KMS-11 (cell line): ENCODE results near the gene RPTN.

ENCODE experiments used
- H2AFZ ChIP-seq: fragments of 200-600 bp; sonication (generic); 2 replicates; pipeline ENCODE4 v1.6.1; 2016; ENCODE audit warnings: antibody characterized with exemption, mixed run types, low read depth
- H3K27ac ChIP-seq: fragments of 200-600 bp; sonication (generic); 2 replicates; pipeline ENCODE4 v1.6.1; 2016; ENCODE audit warnings: mild to moderate bottlenecking, mixed run types
- H3K27me3 ChIP-seq: fragments of 200-600 bp; sonication (generic); 2 replicates; pipeline ENCODE4 v1.6.1; 2017; ENCODE audit warnings: mild to moderate bottlenecking, low read depth, mixed run types, moderate library complexity; ENCODE audit not compliant: insufficient read depth
- H3K36me3 ChIP-seq: fragments of 200-600 bp; sonication (generic); 2 replicates; pipeline ENCODE4 v1.6.1; 2017; ENCODE audit warnings: mild to moderate bottlenecking, mixed run types; ENCODE audit not compliant: insufficient read depth
- H3K4me1 ChIP-seq: fragments of 200-600 bp; sonication (generic); 2 replicates; pipeline ENCODE4 v1.6.1; 2016; ENCODE audit warnings: mild to moderate bottlenecking, low read depth, mixed run types; ENCODE audit not compliant: poor library complexity, severe bottlenecking
- H3K4me2 ChIP-seq: fragments of 200-600 bp; sonication (generic); 2 replicates; pipeline ENCODE4 v1.7.0; 2016; ENCODE audit warnings: mild to moderate bottlenecking, mixed run types
- H3K4me3 ChIP-seq: fragments of 200-600 bp; sonication (generic); IDR thresholded peaks from 2 replicates; pipeline ENCODE4 v1.6.1; 2017; ENCODE audit warnings: low read depth, low read length, mixed read lengths; ENCODE audit not compliant: insufficient read depth
- H3K79me2 ChIP-seq: fragments of 200-600 bp; sonication (generic); 2 replicates; pipeline ENCODE4 v1.6.1; 2016; ENCODE audit warnings: low read depth, mixed run types; ENCODE audit not compliant: insufficient read depth
- H3K9ac ChIP-seq: fragments of 200-600 bp; sonication (generic); 2 replicates; pipeline ENCODE4 v1.6.1; 2016; ENCODE audit warnings: mild to moderate bottlenecking, mixed run types
- H4K20me1 ChIP-seq: fragments of 200-600 bp; sonication (generic); 2 replicates; pipeline ENCODE4 v1.6.1; 2016; ENCODE audit warnings: mild to moderate bottlenecking, mixed run types; ENCODE audit not compliant: insufficient read depth
- TF ChIP-seq, protein P1 (sequence below): fragments of 200-600 bp; sonication (generic); conservative IDR thresholded peaks from 2 replicates; pipeline ENCODE4 v1.6.1; 2017; ENCODE audit warnings: low read depth, mild to moderate bottlenecking, antibody characterized with exemption, low read length, moderate library complexity, mixed read lengths

RPTN gene

DNA sequence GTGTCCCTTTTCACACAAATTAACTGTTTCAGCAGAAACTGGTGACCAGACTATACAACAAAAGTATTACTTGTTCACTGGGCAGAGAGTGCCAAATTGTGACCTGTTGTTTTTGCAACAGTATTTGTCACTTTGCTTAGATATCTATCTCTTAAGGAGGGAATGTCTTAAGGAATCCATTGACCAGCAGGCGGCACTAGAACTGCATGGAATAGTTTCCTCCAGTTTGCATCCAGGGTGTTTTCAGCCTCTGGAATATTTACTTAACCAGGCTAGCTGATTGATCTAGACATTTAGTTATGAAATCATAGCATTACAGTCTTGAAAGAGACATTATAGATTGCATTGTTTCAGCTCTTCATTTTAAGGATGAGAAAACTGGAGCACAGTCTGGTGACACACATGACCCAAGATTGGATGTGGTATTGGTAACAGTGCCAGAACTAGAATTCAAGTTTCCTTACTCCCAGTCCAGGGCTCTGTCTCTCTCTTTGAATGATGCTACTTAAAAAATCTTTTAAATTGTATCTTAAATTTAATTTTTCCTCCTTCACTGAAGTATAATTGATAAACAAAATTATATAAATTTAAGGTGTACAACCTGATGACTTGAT, 16.9 kb downstream of the RPTN start:
- H3K27ac ChIP-seq: no peak overlapping the region
- H3K9ac ChIP-seq: no peak overlapping the region
- H3K4me3 ChIP-seq: no peak overlapping the region
- no peaks in the 10 kb centered on the region for H3K36me3 ChIP-seq
- no peaks in the 10 kb centered on the region for H3K27me3 ChIP-seq
- H2AFZ ChIP-seq: no peak overlapping the region
- H4K20me1 ChIP-seq: no peaks in the 10 kb centered on the region
- TF ChIP-seq, protein P1, sequence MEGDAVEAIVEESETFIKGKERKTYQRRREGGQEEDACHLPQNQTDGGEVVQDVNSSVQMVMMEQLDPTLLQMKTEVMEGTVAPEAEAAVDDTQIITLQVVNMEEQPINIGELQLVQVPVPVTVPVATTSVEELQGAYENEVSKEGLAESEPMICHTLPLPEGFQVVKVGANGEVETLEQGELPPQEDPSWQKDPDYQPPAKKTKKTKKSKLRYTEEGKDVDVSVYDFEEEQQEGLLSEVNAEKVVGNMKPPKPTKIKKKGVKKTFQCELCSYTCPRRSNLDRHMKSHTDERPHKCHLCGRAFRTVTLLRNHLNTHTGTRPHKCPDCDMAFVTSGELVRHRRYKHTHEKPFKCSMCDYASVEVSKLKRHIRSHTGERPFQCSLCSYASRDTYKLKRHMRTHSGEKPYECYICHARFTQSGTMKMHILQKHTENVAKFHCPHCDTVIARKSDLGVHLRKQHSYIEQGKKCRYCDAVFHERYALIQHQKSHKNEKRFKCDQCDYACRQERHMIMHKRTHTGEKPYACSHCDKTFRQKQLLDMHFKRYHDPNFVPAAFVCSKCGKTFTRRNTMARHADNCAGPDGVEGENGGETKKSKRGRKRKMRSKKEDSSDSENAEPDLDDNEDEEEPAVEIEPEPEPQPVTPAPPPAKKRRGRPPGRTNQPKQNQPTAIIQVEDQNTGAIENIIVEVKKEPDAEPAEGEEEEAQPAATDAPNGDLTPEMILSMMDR: peak; percentile 99
- no peaks in the 10 kb centered on the region for H3K79me2 ChIP-seq
- H3K4me2 ChIP-seq: no peak overlapping the region
- peaks cover 9% of the 10 kb centered on the region for H3K4me1 ChIP-seq

DNA sequence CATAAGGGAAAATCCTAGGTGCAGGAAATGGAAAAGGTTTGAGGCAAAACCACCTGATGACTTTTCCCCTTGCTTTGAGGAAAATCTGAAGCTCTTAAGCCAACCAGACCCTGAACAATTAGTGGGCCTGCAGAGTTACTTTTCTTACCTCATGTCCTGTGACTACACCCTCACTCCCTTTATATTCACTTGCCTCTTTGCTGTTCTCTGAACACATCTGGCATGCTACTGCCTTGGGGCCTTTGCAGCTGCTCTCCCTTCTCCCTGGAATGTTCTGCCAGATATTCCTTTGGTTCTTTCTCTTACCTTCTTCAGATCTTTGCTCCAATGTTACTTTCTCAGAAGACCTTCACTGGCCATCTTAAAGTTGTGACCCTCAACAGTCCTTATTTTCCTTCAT, 21.8 kb downstream of the RPTN start:
- TF ChIP-seq, protein P1: no peak
- H2AFZ ChIP-seq: no peak overlapping the region
- no peaks in the 10 kb centered on the region for H3K36me3 ChIP-seq
- no peak overlapping the region for H3K4me3 ChIP-seq
- no peaks in the 10 kb centered on the region for H3K27me3 ChIP-seq
- no peaks in the 10 kb centered on the region for H3K79me2 ChIP-seq
- no peak overlapping the region for H3K9ac ChIP-seq
- no peak overlapping the region for H3K4me2 ChIP-seq
- H3K27ac ChIP-seq: no peak overlapping the region
- no peaks in the 10 kb centered on the region for H4K20me1 ChIP-seq
- H3K4me1 ChIP-seq: no peaks in the 10 kb centered on the region

DNA sequence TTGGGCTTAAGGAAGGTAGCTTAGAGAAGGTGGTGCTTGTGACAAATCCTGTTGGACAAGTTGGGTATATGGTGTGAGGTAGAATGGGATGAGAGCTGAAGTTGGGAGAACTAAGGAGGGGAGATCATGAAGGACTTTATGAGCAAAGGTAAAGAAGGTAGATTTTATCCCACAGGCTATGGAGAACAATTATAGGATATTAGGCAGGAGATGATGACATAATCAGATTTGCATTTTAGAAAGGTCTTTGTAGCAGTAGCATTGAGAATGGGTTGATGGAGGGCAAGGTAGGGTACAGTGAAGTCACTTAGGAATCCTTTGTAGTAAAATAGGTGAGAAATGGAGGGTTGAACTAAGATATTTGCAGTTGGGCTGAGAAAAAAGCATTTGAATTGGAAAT, 28.8 kb downstream of the RPTN start:
- H3K27me3 ChIP-seq: no peaks in the 10 kb centered on the region
- TF ChIP-seq, protein P1: no peak

DNA sequence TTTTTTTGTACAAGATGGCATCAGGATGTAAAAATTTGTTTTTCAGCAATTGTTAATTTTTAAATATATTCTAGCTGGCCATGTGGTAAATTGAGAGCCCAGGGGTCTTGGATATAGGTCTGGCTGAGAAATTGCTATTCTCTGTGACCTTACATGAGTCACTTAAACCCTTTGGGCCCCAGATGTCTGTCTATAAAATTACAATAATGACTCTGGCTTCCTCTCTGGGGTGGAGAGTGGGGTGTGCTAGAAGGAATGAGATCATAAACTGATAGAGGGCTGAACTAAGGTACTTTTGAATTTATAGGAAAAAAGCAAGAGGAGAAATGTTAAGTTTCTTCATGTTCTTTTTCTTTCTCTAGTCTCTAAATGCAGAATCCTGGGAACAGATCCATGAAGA, 31.4 kb downstream of the RPTN start:
- H3K27me3 ChIP-seq: no peaks in the 10 kb centered on the region
- H3K9ac ChIP-seq: no peak overlapping the region
- no peak overlapping the region for H3K4me3 ChIP-seq
- no peak overlapping the region for H3K4me2 ChIP-seq
- H4K20me1 ChIP-seq: no peaks in the 10 kb centered on the region
- H3K79me2 ChIP-seq: no peaks in the 10 kb centered on the region
- TF ChIP-seq, protein P1: no peak
- no peak overlapping the region for H3K27ac ChIP-seq
- H3K36me3 ChIP-seq: no peaks in the 10 kb centered on the region
- H3K4me1 ChIP-seq: peaks cover 36% of the 10 kb centered on the region
- H2AFZ ChIP-seq: no peak overlapping the region

More for the DNA sequence above, 28.8 kb downstream of the RPTN start:
- Histone ChIP-seq H3K27ac (no peak overlapping the region), H3K36me3 (no peaks in the 10 kb centered on the region), H3K4me2 (no peak overlapping the region), H3K79me2 (no peaks in the 10 kb centered on the region), H3K9ac (no peak overlapping the region), H3K4me3 (no peak overlapping the region), H3K4me1 (peaks cover 29% of the 10 kb centered on the region), H2AFZ (no peak overlapping the region), H4K20me1 (no peaks in the 10 kb centered on the region)
